HG02798 (cell line): ENCODE results near the gene PTPN5.

Experiments used
- ATAC-seq: cut with Tn5 transposase; IDR thresholded peaks from one replicate; pipeline ENCODE4 v1.9.1; 2021; ENCODE audit warnings: mild to moderate bottlenecking; ENCODE audit not compliant: unreplicated experiment, poor library complexity

PTPN5 gene

DNA sequence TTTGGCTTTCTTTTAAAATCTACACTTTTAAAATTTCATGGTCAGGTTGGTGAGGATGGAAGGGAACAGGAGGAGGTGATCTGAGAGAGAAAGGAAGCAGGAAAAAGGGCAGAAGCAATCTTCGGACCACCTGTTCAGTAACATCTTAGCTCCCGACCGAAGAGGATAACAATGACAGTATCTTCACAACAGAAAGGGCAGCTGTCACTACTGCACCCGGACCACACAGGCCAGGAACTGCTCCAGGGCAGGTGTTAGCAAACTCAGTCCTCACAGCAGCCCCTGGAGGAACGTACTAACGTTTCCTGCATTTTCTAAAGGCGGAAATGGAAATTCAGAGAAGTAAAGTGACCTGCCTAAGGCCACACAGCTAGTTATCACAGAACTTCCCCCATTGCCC is 16.8 kb downstream of the PTPN5 start:
- no peak for ATAC-seq

DNA sequence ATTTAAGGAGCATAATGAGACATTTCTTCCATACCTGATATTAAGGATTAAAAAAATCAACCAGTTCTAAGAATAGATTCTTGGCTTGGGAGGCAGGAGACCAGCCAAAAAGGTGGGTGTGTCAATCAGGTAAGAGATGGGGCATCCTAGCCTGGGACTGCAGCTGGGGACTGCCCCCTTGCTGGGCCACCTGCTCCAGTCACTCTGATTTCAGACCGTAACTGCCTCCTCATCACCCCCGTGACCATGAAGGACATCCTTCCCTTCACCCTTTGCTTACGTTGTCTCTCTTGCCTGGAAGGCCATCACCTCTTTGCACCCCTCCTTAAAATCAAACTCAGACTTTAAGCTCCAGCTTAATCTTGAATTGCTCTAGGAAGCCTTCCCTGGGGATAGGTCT is 17.9 kb downstream of the PTPN5 start:
- ATAC-seq = no peak

GRCh38 chr11:18773104-18773503 is 18.5 kb downstream of the PTPN5 start:
- no peak for ATAC-seq

- no peak for ATAC-seq
These were observed 19.4 kb downstream of the PTPN5 start for GRCh38 chr11:18772211-18772610.

- ATAC-seq = no peak
These were observed 20.1 kb downstream of the PTPN5 start for GRCh38 chr11:18771266-18772035.

DNA sequence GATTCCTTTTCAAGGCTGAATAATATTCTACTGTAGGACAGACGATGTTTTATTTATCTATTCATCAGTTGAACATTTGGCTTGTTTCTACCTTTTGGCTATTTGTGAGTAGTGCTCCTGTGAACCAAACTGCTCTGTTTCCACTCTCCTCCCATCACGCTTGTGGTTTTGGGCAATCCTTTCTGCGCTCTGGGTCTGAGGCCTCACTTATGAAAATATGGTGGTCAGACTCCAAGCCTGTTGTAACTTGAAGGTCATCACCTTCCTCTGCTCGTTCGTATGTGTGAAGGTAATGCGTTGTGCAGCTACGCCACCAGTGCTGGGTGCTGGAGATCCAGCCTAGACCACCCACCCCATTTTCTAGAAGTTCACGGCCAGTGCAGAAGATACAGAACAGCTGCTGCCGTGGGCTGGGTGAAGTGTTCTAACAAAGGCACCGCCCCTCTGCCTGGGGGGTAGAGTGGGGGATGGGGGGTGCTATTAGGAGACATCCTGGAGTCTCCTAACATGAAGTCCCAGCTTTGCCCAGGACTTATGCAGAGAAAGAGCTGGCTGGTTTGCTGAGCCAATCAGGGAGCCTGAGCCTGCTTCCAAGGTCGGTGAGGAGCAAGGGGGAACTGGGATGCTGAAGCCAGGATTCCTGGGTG is 21.0 kb downstream of the PTPN5 start:
- peak; percentile 34 for ATAC-seq

GRCh38 chr11:18769802-18770456 is 21.7 kb downstream of the PTPN5 start:
- peak; percentile 62 for ATAC-seq

GRCh38 chr11:18768978-18769377 is 22.6 kb downstream of the PTPN5 start:
- ATAC-seq = no peak

DNA sequence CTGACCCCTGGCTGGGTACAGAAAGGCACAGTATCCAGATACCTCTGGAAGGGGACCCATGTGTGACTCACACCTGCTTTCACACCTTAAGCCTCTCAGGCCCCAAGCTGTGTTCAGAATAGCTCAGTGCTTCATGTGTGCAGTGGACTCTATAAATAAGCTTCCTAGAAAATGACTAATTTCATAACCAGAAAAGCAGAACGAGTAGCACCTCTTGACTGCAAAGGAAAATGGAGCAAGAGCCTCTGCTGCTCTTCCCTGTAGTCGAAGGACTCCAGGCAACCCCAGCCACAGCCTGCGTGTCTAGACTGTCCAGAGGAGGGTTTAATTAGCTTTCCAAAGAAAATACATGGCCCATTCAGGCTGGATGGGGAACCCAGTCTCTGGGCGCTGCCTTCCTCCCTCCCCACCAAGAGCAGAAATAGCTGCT is 23.1 kb downstream of the PTPN5 start:
- ATAC-seq = peak; percentile 83

DNA sequence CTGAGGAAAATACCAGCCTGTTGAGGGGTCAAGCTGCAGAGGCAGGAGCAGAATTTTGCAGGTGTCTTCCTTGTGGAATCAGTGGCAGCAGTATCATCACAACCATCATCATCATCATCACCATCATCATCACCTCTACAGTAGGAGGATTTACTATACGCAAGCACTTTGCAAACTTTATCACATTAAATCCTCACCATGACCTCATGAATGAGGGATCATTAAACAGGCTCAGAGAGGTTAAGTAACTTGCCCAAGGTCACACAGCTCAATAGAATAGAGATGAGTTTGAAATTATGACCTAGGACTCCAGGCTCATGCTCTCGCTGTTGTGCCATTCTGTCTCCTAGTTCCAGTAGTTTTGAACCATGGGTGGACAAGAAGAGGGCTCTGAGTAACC is 25.6 kb downstream of the PTPN5 start:
- ATAC-seq = no peak

DNA sequence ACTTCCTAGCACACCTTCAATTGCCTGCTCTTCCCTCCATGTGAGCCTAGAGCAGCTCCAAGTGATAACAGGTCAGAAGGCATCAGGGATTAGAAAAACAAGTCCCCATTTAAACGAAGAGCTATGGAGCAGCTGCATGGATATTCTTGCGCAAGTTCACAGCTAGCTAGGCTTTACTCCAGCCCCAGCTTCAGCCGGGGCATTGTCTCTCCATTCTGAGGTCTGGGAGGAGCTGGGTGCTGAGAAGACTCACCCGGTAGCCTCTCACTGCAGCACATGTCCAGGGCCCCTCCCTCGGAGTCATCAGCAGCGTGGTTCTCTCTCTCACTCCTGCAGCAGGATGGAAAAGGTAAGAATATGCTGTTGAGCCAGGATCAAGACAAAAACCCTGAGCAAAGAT is 26.0 kb downstream of the PTPN5 start:
- no peak for ATAC-seq

DNA sequence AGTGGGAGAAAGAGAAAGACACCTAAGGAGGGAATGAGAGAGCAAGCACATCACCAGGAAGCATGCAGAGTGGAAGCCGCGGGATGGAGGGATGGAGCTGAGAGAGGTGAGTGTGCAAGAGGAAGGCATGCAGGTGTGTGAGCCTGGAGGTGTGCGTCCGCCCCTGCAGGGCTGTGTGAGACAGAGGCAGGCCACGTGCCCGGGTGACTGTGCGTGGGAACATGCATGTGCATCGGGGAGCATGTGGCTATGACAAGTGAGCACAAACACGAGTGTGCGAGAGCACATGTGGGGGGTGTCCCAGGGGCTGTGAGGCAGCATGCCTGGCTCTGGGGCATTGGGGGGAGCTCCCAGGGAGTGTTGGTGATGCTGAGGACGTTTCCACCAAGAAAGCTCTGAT is 29.9 kb downstream of the PTPN5 start:
- ATAC-seq = no peak

GRCh38 chr11:18761144-18761543 is 30.5 kb downstream of the PTPN5 start:
- no peak for ATAC-seq

DNA sequence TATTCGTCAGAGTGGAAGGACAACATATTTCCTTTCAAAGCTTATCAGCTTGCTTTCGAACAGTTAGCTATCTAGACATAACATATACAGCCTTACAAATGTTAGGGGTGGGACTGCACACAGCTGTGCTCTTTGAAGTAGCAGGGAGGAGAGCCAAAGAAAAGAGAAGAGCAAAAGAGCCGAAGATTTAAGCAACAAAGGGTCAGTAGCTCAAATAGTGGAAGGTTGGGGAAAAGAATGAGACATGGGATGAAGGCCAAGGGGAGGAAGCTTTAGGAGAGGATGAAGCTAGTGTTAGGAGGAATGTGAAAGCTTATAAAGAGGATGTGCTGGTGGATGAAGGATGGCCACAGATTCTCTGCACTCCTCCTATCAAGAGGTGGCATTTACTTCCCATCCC is 33.8 kb downstream of the PTPN5 start:
- no peak for ATAC-seq

- ATAC-seq = no peak
These were observed 34.7 kb downstream of the PTPN5 start for GRCh38 chr11:18756889-18757288.

DNA sequence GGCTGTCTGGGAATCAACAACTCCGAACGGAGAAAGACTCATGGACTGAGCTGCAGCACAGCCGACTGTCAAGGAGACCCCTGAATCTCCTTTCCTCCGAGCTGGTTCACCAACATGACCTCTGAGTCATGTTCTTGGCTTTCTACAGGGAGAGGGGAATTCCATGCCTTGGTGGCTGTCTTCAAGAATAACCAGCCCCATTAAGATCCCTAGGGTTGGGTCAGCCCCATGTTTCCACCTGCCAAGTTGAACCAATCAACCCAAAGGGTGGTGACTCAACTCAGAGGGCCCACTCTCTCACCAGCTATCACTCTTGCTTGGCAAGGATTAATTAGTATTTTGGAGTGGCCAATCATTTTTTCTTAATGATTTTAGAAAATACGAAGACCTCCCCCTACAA is 37.3 kb downstream of the PTPN5 start:
- no peak for ATAC-seq

DNA sequence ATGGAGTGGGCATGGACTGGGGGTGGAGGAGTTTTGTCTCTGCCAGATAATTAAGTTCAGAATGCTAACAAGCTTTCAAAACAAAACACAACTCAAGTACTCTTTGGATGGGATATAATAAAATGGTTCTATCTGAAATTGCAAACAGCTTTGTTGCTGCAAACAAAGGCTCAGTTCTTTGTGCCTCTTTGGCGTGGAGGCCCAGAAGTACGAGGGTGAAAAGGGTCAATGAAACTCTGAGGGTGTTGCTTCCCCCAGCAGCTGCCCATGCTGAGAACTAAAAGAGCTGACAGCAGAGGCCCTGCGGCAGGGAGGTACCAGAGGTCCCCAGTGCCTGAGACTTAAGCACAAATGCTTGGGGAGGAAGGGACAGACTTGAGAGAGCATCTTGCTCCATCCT is 39.1 kb downstream of the PTPN5 start:
- ATAC-seq = no peak

DNA sequence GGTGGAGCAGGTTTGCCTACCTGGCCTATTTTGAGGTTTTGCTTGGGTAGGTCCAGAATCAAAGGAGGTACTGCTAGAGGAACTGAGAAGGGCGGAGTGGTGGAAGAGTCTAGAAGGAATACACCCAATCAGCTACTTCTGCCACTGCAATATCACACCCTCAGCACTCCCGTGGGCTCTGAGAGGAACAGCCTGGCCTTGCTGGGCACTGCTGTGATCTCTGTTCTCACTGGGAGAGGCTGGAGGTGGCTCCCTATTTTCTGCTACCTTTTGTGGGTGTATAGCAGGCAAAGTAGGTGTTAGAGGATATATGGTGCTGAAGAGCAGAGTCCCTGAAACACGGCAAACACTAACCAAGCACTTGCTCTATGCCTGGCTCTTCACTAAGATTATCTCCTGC is 40.7 kb downstream of the PTPN5 start:
- ATAC-seq = no peak

DNA sequence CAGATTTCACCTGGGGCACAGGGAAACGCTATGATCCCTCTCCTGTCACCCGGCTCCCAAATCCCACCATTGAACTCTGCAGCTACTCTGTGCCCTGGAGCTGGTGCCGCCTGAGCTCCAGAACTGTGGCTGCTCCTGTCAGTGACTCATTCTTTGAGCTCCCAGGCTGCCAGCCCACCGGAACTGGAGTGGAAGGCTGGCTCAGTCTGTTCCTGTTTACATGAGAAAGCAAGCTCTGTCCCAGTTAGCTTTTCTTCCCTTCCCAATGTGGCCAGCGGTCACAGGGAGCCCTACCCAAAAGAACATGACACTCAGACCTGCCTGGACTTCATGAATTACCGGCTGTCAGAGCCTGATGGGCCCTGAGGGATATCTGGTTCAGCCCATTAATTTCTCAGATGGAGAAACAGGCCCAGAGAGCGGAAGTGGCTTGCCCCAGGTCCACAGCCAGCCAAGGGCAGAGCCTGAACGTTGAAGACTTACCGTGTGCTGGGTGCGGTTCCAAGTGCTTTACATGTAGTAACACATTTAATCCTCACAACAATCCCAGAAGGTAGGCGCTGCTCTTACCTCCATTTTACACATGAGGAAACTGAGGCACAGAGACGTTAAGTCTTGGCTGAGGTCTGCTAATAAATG is 41.8 kb downstream of the PTPN5 start:
- ATAC-seq = no peak

GRCh38 chr11:18748766-18749365 is 42.7 kb downstream of the PTPN5 start:
- ATAC-seq = no peak

- no peak for ATAC-seq
These were observed 46.3 kb downstream of the PTPN5 start for GRCh38 chr11:18745251-18745650.
